ENCODE results near the gene IFT25.
"Not testable (repeated sequence)": the region's sequence is repeated elsewhere in the genome, so short reads cannot be mapped to it uniquely, and the experiment has no call there.

- TF ChIP-seq CTCF, POLR2A (IDR thresholded peaks at IDR 0.05): not testable (repeated sequence)
Observed at GRCh38 chr1:53883600-53883999, 61.9 kb downstream of the IFT25 start.
